B cell (primary cell): ENCODE results near the gene PCBP3.

Source experiments
- CTCF ChIP-seq: fragments of 200-600 bp; IDR thresholded peaks from one replicate; pipeline ENCODE4 v1.8.0; 2022; ENCODE audit warnings: antibody characterized with exemption, mild to moderate bottlenecking
- EZH2 ChIP-seq: IDR thresholded peaks from 2 replicates; pipeline ENCODE4 v1.6.1; 2012; ENCODE audit warnings: borderline replicate concordance, low read depth, mild to moderate bottlenecking, moderate library complexity, low read length; ENCODE audit not compliant: insufficient read depth, poor library complexity, severe bottlenecking

GRCh38 chr21:45894906-45895777 is 251.6 kb downstream of the PCBP3 start:
- TF ChIP-seq CTCF = no peak
- TF ChIP-seq EZH2 = no peak
